ENCODE measurements around the gene SLC38A6.
"Not testable (repeated sequence)": the region's sequence is repeated elsewhere in the genome, so short reads cannot be mapped to it uniquely, and the experiment has no call there.

SLC38A6 gene

GRCh38 chr14:61090432-61091216 is 109.6 kb downstream of the SLC38A6 start:
- TF ChIP-seq CTCF (IDR thresholded peaks at IDR 0.05), result no peak
- TF ChIP-seq ZFX (IDR thresholded peaks at IDR 0.05; ENCODE audit: borderline replicate concordance), result no peak
- H3K27ac ChIP-seq, result no peak overlapping the region

- TF ChIP-seq ZFX (IDR thresholded peaks at IDR 0.05; ENCODE audit: borderline replicate concordance), result no peak
- no peak for TF ChIP-seq CTCF (IDR thresholded peaks at IDR 0.05)
- H3K27ac ChIP-seq, result no peak overlapping the region
These were observed 110.7 kb downstream of the SLC38A6 start for GRCh38 chr14:61091657-61092273.

GRCh38 chr14:61098096-61098495 is 117.1 kb downstream of the SLC38A6 start:
- not testable (repeated sequence) for H3K27ac ChIP-seq

GRCh38 chr14:61098721-61099120 is 117.7 kb downstream of the SLC38A6 start:
- TF ChIP-seq CTCF (IDR thresholded peaks at IDR 0.05) (no peak), ZFX (IDR thresholded peaks at IDR 0.05; ENCODE audit: borderline replicate concordance) (no peak)

GRCh38 chr14:61099216-61099835 is 118.3 kb downstream of the SLC38A6 start:
- TF ChIP-seq CTCF (IDR thresholded peaks at IDR 0.05), result no peak
- no peak for TF ChIP-seq ZFX (IDR thresholded peaks at IDR 0.05; ENCODE audit: borderline replicate concordance)
- no peak overlapping the region for H3K27ac ChIP-seq

More at GRCh38 chr14:61098721-61099120, 117.7 kb downstream of the SLC38A6 start:
- H3K27ac ChIP-seq, result no peak overlapping the region

- no peak overlapping the region for H3K27ac ChIP-seq
- TF ChIP-seq CTCF (IDR thresholded peaks at IDR 0.05), result no peak
- TF ChIP-seq ZFX (IDR thresholded peaks at IDR 0.05; ENCODE audit: borderline replicate concordance), result no peak
These were observed 120.9 kb downstream of the SLC38A6 start for GRCh38 chr14:61101803-61102548.
